HL-60 (cell line): ENCODE data around the gene PRG2.

Source experiments
- GABPA ChIP-seq: IDR thresholded peaks from 2 replicates; pipeline ENCODE4 v1.6.1; 2012; ENCODE audit warnings: low read depth
- TF ChIP-seq, protein P1 (sequence below): IDR thresholded peaks from one replicate; pipeline ENCODE4 v1.5.1; 2011; ENCODE audit warnings: low read length, control low read depth, inconsistent platforms; ENCODE audit not compliant: insufficient read depth

- TF ChIP-seq, protein P1, sequence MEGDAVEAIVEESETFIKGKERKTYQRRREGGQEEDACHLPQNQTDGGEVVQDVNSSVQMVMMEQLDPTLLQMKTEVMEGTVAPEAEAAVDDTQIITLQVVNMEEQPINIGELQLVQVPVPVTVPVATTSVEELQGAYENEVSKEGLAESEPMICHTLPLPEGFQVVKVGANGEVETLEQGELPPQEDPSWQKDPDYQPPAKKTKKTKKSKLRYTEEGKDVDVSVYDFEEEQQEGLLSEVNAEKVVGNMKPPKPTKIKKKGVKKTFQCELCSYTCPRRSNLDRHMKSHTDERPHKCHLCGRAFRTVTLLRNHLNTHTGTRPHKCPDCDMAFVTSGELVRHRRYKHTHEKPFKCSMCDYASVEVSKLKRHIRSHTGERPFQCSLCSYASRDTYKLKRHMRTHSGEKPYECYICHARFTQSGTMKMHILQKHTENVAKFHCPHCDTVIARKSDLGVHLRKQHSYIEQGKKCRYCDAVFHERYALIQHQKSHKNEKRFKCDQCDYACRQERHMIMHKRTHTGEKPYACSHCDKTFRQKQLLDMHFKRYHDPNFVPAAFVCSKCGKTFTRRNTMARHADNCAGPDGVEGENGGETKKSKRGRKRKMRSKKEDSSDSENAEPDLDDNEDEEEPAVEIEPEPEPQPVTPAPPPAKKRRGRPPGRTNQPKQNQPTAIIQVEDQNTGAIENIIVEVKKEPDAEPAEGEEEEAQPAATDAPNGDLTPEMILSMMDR, result no peak
- no peak for TF ChIP-seq GABPA
These were observed 9.6 kb upstream of the PRG2 start for GRCh38 chr11:57399972-57400578.
